T-helper 2 cell treated with Interferon-gamma antibody and Interleukin-4, amounts not matched to agents 5 μg/mL and 100 μg/mL, for 36 hours (primary cell): Measurements from ENCODE around the gene GOLT1A.

Source experiments
- DNase-seq: peaks from one replicate; pipeline ENCODE4 v3.0.0; 2021; ENCODE audit warnings: low spot score
- H3K27ac Mint-ChIP-seq: one replicate; pipeline ENCODE4 v1.8.0; 2021; ENCODE audit warnings: mild to moderate bottlenecking, mixed read lengths
- H3K27me3 Mint-ChIP-seq: one replicate; pipeline ENCODE4 v1.8.0; 2021; ENCODE audit warnings: low read depth, mixed read lengths
- H3K36me3 Mint-ChIP-seq: one replicate; pipeline ENCODE4 v1.8.0; 2021; ENCODE audit warnings: low read depth, mixed read lengths
- H3K4me1 Mint-ChIP-seq: one replicate; pipeline ENCODE4 v1.8.0; 2021; ENCODE audit warnings: low read depth, mixed read lengths
- H3K4me3 Mint-ChIP-seq: one replicate; pipeline ENCODE4 v1.8.0; 2022; ENCODE audit warnings: mild to moderate bottlenecking, moderate library complexity, mixed read lengths
- H3K9me3 Mint-ChIP-seq: one replicate; pipeline ENCODE4 v1.8.0; 2021; ENCODE audit warnings: mixed read lengths

The GOLT1A gene

DNA sequence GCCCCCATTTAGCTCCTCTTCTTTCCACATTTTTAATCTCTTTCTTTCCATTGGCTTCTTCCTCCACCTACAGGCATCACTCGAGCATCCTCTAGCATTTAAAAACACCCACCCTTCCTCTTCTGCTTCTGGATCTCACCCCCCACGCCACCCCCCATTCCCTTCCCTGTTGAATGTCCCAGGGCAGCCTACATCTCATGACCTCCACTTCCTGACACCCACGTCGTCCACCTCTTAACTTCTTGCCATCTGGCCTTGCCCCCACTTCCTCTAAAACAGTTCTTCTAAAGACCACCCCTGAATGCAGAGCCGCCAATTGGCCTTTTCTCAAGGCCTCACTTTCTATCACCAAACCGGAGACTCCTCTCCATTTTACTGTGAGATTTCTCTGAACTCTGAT is 55.8 kb downstream of the GOLT1A start:
- Mint-ChIP-seq H3K27ac (no peak overlapping the region), H3K4me1 (no peaks in the 10 kb centered on the region), H3K4me3 (no peak overlapping the region), H3K36me3 (no peaks in the 10 kb centered on the region), H3K9me3 (no peaks in the 10 kb centered on the region), H3K27me3 (peaks cover 15% of the 10 kb centered on the region)
- no peak for DNase-seq

GRCh38 chr1:204155881-204156280 is 57.9 kb downstream of the GOLT1A start:
- no peak for DNase-seq
- H3K9me3 Mint-ChIP-seq = no peaks in the 10 kb centered on the region
- H3K4me3 Mint-ChIP-seq = no peak overlapping the region
- peaks cover 22% of the 10 kb centered on the region for H3K27me3 Mint-ChIP-seq
- H3K36me3 Mint-ChIP-seq = no peaks in the 10 kb centered on the region
- H3K27ac Mint-ChIP-seq = no peak overlapping the region
- no peaks in the 10 kb centered on the region for H3K4me1 Mint-ChIP-seq

- DNase-seq = no peak
- Mint-ChIP-seq H3K4me1 (no peaks in the 10 kb centered on the region), H3K27ac (no peak overlapping the region), H3K27me3 (peaks cover 32% of the 10 kb centered on the region), H3K36me3 (no peaks in the 10 kb centered on the region), H3K9me3 (no peaks in the 10 kb centered on the region), H3K4me3 (no peak overlapping the region)
Observed at GRCh38 chr1:204154568-204155255, 59.1 kb downstream of the GOLT1A start.

DNA sequence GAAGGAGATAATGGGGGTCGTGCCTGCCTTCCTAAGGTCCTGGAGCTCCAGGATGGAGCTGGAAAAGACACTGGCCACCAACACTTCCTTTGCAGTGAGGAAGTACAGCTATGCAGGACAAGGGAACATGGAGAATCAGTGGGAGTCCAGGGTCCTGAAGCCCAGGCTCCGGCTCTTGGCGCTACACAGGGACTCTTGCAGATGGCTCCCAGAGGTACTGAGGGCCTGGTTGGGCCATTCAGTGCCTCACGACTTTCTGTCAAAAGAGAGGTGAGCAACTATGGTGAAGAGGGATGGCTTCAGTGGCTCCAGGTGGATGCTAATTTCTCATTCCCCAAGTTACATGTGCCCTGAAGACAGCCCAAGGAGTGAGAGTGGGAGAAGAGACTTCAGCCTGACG is 60.1 kb downstream of the GOLT1A start:
- Mint-ChIP-seq H3K4me3 (no peak overlapping the region), H3K4me1 (no peaks in the 10 kb centered on the region), H3K27ac (no peak overlapping the region), H3K9me3 (no peaks in the 10 kb centered on the region), H3K36me3 (no peaks in the 10 kb centered on the region), H3K27me3 (peaks cover 36% of the 10 kb centered on the region)
- DNase-seq = no peak

DNA sequence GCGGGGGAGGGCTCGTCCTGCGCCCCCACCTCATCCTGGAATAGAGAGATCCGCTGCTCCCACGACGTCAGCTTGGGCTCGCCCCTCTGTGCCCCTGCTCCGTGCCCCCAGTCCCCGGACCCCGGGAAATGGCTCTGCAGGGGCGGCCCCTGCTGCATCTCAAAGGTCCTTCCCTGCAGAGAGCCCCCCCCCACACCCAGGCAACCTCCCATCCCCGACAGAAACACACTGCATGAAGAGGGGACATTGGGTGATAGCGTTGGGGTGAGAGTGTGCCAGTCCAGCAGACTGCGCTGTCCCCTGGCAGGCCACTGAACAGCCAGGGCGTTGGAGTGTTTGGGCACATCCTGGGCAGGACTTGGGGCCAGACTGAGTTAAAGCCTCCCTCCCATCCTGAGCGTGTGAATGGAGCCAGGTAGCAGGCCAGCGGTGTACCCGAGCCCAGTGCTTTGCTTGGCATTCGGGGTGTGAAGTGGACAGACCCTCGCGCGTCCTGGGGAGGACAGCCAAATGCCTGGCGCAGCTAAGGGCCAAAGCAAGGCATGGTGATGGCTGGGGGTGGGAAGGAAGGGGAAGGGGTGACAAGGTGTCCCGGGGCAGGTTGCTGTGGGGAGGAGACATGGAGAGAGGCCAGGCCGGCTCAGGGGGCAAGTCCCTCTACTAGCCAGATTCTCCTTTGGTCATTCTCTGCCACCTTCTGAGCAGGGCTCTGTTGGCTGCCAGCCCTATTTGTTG is 61.3 kb downstream of the GOLT1A start:
- H3K27ac Mint-ChIP-seq = no peak overlapping the region
- peak overlapping the region; percentile 56 for H3K4me3 Mint-ChIP-seq
- H3K9me3 Mint-ChIP-seq = no peaks in the 10 kb centered on the region
- DNase-seq = no peak
- H3K36me3 Mint-ChIP-seq = no peaks in the 10 kb centered on the region
- no peaks in the 10 kb centered on the region for H3K4me1 Mint-ChIP-seq
- peaks cover 36% of the 10 kb centered on the region for H3K27me3 Mint-ChIP-seq

- Mint-ChIP-seq H3K4me1 (no peaks in the 10 kb centered on the region), H3K27me3 (peaks cover 36% of the 10 kb centered on the region), H3K36me3 (no peaks in the 10 kb centered on the region), H3K4me3 (peak within 1 kb of the TSS; percentile 62), H3K27ac (no peak within 1 kb of the TSS), H3K9me3 (no peaks in the 10 kb centered on the region)
- DNase-seq = peak; percentile 50
Observed at GRCh38 chr1:204151552-204152309, 62.1 kb downstream of the GOLT1A start, which contains the start of gene ETNK2. Gene ETNK2 (minus strand): TSS chr1:204152044. CDS start chr1:204151852, 192 bp downstream.

- no peak for DNase-seq
- H3K4me1 Mint-ChIP-seq = no peaks in the 10 kb centered on the region
- no peaks in the 10 kb centered on the region for H3K9me3 Mint-ChIP-seq
- no peaks in the 10 kb centered on the region for H3K36me3 Mint-ChIP-seq
- peak overlapping the region; percentile 62 for H3K4me3 Mint-ChIP-seq
- no peak overlapping the region for H3K27ac Mint-ChIP-seq
- peaks cover 34% of the 10 kb centered on the region for H3K27me3 Mint-ChIP-seq
Observed at GRCh38 chr1:204150702-204151551, 62.9 kb downstream of the GOLT1A start.

DNA sequence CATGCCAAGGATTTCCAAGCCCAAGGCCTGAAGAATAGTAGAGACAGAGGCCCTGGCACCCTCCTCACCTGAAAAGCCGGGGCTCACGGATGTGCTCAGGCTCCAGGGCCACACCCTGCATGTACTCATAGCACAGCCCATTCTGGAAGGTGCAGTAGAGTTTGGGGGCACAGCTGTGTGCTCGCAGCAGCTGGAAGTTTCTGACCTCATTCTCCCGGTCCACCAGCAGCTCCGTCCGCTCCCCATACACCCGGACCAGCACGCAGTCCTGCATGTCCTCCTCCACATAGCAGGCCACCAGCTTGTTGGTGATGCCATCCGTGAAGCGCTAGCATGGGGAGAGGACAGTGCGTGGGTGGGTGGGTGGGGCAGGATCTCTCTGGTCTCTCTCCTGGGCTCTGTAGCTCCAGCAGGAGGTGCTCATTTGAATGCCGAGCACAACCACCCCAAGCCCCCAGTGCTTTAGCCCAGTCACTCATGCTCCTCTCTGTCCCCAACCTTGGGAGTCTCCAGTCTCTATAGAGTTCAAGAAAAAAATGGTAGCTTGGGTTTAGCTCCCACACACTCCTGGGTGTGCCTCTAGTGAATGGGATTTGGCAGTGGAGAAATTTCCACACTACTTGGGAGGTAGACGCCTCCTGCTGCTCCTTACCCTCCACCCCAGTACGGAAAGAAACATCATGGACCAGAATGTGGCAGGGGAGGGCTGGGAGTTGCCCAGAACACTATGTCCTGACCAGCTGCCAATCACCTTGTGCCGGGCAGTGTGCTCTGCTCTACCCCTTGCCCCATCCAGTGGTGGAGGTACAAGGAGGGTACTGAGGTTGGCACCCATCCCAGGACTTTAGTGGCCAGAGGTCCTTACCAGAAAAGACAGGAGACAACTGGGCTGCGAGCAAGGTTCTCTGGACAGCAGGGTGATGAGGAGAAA is 63.9 kb downstream of the GOLT1A start:
- peak overlapping the region; percentile 27 for H3K4me3 Mint-ChIP-seq
- H3K36me3 Mint-ChIP-seq = no peaks in the 10 kb centered on the region
- H3K27me3 Mint-ChIP-seq = peaks cover 35% of the 10 kb centered on the region
- no peaks in the 10 kb centered on the region for H3K4me1 Mint-ChIP-seq
- DNase-seq = no peak
- no peaks in the 10 kb centered on the region for H3K9me3 Mint-ChIP-seq
- H3K27ac Mint-ChIP-seq = no peak overlapping the region

- H3K9me3 Mint-ChIP-seq = no peaks in the 10 kb centered on the region
- H3K4me1 Mint-ChIP-seq = no peaks in the 10 kb centered on the region
- DNase-seq = no peak
- H3K36me3 Mint-ChIP-seq = no peaks in the 10 kb centered on the region
- H3K4me3 Mint-ChIP-seq = no peak overlapping the region
- H3K27ac Mint-ChIP-seq = no peak overlapping the region
- peaks cover 30% of the 10 kb centered on the region for H3K27me3 Mint-ChIP-seq
Observed at GRCh38 chr1:204149107-204149506, 64.7 kb downstream of the GOLT1A start.
